GM19468 (cell line): ENCODE data around the gene FBRSL1.

Source experiments
- ATAC-seq: cut with Tn5 transposase; IDR thresholded peaks from one replicate; pipeline ENCODE4 v1.9.1; 2021; ENCODE audit warnings: mild to moderate bottlenecking, moderate library complexity, moderate number of reproducible peaks; ENCODE audit not compliant: unreplicated experiment; ENCODE audit errors: extremely low read depth

Gene FBRSL1

DNA sequence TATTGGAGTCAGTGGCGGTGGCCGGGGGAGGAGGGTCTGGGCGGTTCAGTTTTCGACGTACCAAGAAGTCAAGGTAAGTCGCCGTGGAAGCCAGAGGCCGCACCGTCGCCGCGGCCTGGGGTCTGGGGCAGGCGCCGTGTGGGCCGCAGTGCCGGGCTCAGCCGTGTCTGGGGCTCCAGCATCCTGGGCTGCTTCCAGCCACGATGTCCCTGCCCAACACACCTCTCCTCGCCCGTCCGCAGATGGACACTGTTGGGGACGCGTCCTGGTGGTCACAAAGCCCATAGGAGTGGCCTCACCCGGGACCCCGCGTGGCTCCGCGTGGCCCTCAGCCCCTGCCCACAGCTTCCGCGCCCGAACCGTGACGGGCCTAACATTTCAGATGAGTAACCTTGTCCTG is 59.1 kb downstream of the FBRSL1 start:
- ATAC-seq = no peak

DNA sequence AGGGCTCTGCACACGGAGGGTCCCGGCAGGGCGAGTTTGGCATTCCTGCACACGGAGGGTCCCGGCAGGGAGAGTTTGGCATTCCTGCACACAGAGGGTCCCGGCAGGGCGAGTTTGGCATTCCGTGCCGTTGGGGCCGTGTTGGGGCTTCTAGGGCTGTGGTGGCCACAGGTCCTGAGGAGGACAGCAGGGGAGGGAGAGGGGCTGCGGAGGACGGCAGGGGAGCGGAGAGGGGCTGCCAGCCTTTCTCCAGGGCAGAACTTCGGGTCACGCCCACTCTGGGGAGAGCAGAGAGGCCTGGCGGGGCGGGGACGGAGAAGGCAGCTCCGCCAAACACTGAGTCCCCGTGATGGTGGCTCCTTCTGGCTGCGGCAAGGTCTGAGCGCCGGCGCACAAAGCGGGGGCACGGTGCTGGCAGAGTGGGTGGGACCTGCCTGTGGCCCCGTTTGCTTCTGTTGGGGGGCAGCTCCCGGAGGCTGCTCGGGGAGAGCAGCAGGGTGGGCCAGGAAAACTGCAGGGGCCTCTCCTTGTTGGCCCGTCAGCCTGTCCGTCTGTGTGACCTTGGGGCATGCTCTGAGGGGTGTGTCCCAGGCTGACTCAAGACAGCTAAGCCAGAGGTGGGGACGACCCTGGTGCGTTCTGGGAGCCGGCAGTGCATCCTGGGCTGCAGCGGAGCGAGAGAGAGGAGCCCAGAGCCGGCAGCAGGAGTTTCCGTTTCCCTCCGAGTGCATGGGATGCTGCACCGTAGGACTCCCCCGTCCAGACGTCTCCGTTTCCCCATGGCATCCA is 60.3 kb downstream of the FBRSL1 start:
- no peak for ATAC-seq

DNA sequence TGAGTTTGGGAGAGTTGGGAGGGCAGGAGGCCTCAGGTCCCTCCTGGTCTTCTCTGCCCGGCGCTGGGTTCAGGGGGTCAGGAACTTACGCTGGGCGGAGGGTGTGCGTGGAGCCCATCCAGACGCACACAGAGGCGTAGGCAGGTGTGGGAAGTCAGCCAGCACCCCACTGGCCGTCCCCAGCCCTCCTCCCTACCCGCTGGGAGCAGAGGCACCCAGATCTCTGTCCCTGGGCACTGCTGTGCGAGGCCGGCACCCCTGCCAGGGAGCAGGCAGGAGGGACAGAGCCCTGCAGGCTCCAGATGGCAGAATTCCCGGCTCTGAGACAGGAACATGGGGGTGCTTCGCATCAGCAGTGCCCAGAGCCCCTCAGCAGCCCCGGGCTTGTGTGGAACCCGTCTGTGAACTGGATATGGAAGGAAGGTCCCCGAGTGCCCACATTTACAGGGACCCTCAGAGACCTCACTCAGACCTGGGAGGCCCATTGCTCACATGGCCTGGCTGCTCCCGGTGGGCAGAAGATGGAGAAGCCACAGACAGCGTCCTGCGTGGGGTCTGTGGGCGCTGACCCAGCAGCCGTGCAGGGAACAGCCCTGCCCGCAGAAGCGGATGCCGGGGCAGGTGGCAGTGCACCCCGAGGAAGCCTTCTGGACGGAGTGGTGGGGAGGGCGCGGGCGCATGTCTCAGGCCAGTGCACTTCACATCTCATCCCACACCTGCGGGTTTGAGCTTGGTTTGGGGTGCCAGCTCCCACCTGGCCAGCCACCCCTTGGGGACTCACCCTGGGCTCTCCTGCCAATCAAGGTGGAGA is 61.1 kb downstream of the FBRSL1 start:
- no peak for ATAC-seq

DNA sequence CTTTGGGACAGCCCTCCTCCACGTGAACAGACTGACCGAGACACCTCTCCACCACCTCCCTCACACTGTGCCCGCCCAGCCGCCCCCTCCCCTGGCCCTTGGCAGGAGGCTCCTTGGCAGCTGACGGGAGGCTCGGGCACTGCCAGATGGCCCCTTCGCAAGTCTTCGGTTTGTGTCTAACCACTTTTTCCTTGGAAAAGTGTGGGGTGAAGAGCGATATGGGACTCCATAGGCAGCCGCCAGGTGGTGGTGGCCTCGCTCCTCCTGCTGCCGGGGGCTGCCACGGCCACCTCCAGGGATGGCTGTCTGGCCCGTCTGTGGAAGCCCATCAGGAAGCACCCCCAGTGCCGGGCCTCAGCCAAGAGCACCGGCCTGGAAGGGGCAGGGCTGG is 61.7 kb downstream of the FBRSL1 start:
- no peak for ATAC-seq

DNA sequence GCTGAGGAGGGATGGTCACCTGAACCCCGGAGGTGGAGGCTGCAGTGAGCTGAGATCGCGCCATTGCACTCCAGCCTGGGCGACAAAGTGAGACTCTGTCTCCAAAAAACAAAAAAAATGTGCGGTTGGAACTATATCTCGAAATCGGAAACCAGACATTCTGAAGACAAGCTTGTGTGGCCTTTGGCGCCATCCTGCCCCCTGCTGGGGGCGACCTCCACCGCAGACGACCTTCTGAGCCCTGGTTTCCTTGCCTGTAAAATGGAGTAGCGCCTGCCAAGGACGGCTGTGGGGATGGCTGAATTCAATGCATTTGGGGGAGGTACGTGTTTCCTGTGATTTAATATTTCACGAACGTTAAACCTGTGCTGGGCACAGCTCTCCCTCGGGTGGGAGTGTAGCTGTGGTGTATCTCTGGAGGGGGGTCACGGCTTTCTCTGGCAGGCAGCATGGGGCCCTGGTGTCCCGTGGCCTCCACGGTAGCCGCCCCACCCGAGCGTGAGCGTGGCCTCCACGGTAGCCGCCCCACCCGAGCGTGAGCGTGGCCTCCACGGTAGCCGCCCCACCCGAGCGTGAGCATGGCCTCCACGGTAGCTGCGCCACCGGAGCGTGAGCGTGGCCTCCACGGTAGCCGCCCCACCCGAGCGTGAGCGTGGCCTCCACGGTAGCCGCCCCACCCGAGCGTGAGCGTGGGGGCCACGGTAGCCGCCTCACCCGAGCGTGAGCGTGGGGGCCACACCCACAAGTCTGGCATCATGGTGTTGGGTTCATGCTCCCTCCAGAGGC is 65.1 kb downstream of the FBRSL1 start:
- ATAC-seq = no peak

DNA sequence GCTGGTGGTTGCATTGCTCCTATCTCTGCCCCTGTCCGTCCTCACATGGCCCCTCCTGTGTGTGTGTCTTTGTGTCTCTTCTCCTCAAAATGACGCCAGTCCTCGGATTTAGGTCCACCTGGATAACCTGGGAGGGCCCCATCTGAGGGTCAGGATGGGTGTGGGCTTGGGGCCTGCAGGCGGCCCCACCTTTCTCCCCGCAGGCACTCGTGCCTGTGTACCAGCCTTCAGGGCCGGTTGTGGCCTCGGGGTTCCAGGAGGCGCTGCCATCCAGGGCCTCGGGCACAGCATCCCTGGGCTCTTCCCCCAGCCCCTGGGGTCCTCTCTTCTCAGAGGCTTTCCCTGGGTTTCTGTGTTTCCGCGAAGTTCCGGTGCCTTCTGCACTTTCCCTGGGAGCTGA is 65.7 kb downstream of the FBRSL1 start:
- ATAC-seq = no peak

DNA sequence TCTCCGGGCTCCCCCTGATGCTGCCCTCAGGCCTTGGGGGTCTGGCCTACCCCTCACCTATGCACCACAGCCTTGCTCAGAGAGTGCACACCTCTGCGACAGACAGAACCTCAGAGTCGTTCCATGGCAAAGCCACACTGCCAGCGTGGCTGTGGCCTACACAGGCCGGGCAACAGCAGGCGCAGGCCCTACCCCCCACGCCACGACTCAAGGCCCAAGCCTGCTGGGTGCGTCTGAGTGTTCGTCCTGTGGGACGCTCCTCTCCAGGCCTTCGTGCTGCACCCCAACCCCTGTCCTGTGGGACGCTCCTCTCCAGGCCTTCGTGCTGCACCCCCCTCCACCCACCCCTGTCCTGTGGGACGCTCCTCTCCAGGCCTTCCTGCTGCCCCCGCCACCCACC is 66.3 kb downstream of the FBRSL1 start:
- ATAC-seq = no peak

DNA sequence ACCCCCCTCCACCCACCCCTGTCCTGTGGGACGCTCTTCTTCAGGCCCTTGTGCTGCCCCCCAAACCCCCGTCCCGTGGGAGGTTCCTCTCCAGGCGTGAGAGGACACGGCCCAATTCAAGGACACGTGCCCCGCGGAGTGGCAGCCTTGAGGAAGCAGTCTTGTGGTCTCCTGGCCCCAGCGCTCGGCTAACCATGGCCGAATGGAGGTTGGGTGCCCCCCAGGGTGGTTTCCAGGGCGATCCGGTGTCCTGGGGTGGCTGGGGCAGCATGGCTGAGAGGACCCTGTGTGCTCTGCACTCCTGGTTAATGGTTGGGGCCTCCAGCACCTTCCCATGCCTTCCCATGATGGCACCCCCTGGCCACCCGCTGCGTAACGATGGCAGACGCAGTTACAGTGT is 66.8 kb downstream of the FBRSL1 start:
- no peak for ATAC-seq

DNA sequence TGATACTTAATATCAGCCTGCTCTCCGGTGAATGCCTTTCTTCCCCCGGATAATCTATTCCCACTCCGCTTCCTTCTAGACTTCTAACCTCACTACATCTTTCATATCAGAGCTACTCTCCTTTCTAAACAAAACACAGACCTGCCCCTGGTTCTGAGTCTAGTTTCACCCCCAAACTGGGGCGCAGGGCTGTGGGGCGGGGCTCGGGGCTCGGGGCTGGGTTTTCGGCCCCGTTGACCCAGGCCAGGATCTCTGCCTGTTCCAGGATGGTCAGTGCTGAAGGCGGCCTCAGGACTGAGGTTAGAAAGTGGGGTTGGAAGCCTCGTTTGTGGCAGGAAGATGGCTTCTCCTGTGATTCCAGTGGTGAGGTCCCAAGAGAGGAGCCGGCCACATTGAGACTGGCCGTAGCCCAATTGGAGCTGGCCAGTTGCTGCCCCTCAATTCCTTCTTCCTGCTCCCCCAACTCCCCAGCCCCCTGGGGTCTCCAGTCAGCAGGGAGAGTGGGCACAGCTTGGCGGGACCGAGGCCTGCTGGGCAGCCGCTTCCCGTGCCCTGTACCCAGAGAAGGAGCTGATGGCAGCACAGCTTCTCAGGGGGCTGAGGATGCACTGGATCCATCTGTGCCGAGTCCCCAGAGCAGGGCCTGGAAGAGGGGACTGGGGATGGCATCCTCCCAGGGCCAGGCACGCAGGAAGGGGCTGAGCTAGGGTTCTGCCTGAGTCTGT is 67.5 kb downstream of the FBRSL1 start:
- ATAC-seq = no peak

DNA sequence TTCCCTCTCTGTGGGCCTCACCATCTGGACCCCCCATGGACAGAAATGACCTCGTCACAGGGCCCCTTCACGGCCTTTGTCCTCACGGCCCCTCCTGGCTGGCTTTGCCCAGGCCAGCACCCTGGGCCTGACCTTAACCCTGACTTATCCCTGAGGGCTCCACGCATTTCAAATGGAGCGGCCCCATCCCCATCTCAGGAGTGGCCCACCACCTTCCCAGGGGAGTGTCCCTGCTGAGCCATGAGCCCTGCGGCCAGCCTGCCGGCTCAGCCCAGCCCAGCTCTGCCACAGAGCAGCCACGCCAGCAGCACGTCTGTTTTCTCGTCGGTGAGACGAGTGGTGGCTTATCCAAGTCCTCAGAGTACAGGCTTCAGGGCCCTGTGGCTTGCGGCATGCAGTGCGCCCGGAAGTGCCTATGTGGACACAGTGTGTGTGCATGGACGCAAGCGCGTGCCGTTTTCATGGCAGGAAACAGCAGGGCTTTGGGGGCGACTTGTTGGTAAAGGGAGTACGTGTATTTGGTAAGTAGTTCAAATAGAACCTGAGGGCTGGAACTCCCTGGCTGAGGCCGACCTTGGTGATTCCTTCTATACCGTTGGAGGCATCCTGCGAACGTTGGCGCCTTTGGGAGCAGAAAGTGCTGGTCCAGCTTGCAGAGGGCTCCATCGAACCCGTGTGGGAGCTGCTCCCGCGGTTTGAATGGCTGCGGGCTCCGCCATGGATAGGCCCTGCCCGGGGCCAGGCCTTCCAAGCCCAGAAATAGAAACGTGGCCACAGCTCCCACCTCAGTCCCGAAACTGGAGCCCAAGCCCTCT is 68.3 kb downstream of the FBRSL1 start:
- no peak for ATAC-seq

DNA sequence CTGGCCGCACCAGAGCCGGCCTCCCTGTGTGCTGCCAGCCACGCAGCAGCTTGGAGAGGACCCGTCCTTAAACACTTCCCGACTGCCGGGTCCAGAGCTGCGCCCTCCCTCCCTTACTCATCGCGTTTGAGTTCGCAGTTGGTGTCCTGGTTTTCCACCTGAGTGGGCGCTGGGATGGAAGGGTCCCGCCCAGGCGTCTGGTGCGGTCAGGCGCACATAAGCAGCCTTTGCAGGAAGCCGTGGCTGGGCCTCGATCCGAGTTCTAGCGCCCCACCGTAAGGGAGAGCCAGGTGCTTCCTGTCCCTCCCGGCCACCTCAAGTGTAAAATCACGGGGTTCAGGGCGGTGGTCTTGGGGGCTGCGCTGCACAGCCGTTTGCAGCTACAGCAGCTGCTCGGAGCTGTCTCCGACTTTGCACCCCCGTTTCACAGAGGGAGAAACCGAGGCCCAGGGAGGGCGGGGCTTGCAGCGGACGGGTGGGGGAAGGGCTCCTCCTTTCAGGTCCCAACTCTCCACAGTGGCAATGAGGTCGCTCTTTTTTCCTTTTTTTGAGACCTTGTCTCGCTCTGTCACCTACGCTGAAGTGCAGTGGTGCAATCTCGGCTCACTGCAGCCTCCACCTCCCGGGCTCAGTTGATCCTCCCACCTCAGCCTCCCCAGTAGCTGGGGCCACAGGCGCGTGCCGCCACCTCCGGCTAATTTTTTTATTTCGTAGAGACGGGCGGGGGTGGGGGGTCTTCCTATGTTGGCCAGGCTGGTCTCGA is 69.1 kb downstream of the FBRSL1 start:
- ATAC-seq = no peak

DNA sequence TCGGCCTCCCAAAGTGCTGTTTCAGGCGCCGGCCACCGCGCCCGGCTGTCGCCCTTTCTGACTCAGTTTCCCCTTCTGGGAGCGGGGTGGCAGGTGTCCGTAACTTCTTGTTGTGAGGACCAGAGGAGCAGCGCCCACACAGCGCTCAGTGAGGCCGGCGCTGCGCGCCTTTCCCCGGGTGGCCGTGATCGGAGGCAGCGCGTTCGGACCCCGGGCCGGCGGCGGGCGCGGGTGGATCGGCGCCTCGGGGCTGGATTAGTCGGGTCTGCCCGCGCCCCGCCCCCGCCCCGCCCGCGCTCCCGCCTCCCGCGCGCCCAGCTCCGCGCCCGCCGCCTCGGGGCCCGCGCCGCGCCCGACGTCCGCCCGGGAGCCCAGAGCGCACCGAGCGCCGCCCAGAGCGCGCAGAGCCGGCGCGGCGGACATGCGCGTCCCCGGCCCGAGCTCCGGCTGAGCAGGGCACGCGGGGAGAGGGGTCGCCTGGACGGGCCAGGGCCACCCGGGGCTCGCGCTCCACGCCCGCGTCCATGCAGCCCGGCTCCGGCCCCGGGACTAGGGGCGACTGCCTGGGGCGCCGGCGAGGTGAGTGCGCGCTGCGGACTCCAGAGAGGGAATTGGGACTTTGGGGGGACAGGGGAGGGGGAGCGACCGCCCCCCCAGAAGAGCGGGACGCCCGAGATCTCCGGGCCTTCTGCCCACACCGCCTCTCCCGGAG is 69.9 kb downstream of the FBRSL1 start:
- no peak for ATAC-seq

DNA sequence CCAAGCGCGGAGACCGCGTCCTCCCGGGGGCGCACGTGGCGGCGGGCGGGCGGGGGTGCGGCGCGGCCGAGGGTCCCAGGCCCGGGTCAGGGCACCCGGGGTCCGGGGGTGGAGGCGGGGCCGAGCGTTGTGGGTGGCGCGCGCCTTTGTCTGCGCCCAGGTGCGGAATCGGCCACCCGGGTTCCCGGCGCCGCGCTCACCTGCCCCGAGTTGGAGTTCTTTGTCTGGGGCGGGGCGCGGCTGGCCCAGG is 70.3 kb downstream of the FBRSL1 start:
- no peak for ATAC-seq

DNA sequence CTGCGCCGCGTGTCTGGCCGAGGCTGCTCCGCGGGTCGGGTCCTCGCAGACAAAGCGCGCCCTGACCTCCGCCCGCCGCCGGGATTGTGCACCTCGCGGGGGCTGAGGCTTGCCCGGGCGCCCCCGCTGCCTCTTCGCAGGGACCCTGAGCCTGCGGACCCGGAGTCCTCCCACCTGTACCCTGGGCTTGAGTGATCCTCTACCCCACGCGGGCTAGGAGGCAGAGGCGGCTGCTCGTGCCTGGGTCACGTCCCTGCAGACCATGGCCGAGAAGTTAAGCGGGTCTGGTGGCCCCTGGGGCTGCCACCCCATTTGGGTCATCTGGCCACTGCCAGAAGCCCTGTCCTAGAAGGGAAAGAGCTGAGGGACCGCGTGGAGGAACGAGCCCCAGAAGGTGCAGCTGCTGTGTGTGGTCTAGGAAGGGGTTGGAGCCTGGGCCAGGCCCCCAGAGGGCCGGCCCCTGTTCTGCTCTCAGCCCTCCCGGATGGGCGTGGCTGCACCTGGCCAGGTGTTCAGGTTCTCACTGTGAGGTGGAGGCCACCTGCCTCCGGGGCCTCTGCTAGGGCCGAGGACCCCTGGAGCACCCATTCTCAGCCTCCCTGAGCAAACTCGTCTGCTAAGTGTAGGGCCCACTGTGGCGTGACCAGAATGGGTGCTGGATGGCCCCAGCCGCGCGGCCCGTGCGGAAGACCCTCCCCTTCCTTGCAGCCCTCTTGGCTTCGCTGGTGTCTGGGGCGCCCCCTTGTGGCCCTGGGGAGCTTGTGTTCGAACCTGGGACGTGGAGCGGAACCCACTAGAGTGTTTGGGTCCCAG is 70.9 kb downstream of the FBRSL1 start:
- no peak for ATAC-seq
